H1 (cell line): ENCODE measurements around the gene IQSEC3. TPM values are rescaled to one million over a fixed set of nuclear protein-coding genes. Genes with fewer than 3 reads are reported as not detected.
A peak's percentile ranks its signal among the peaks of the same experiment; 100 is the strongest.

Experiments
- CBX5 ChIP-seq: fragments of 300-800, 300-1000 bp; sonication (generic); IDR thresholded peaks from 2 replicates; pipeline ENCODE4 v1.7.1; 2016; ENCODE audit warnings: antibody characterized with exemption, low read length, low read depth
- CHD1 ChIP-seq: IDR thresholded peaks from 2 replicates; pipeline ENCODE4 v1.6.1; 2012; ENCODE audit warnings: low read depth, low read length, improper control_type of control experiment
- GABPA ChIP-seq: IDR thresholded peaks from 2 replicates; pipeline ENCODE4 v1.6.1; 2011; ENCODE audit warnings: mild to moderate bottlenecking, low read length, moderate library complexity, borderline replicate concordance; ENCODE audit not compliant: insufficient read depth
- HDAC2 ChIP-seq, 2 experiments: fragments of 300-600 bp in 1 of 2; sonication (generic) in 1 of 2; IDR thresholded peaks; 2 replicates each; pipeline ENCODE4 v1.6.1; 2011 to 2012; ENCODE audit warnings: low read depth in 2 of 2, low read length in 2 of 2, mild to moderate bottlenecking in 2 of 2, moderate library complexity in 2 of 2, borderline replicate concordance in 1 of 2, inconsistent platforms in 1 of 2
- SIN3A ChIP-seq, 2 experiments: IDR thresholded peaks in 1 of 2; conservative IDR thresholded peaks in 1 of 2; 2 replicates each; pipeline ENCODE4 v1.6.1; 2011 to 2012; ENCODE audit warnings: low read length in 2 of 2, improper control_type of control experiment in 1 of 2, low read depth in 1 of 2, mild to moderate bottlenecking in 1 of 2
- polyA plus RNA-seq, 7 experiments: library from polyadenylated mRNA; depleted of rRNA in 3 of 7; stranded (reverse) in 5 of 7; unstranded in 2 of 7; fragments of >200 nt in 5 of 7; fragments of 200-250 nt in 2 of 7; gene quantifications; 1 replicate in 5 of 7; 2 replicates in 1 of 7; 4 replicates in 1 of 7; pipeline versions ENCODE4 v1.2.1 to v1.2.3, GENCODE V29; 2011 to 2013; ENCODE audit warnings: missing spikeins in 2 of 7, mixed read lengths in 2 of 7
- total RNA-seq: library from RNA; stranded (reverse); fragmentation: NEBNext Ultra II Directional; extraction: Animal tissue kit (Norgen Biotek cat#: 25700); gene quantifications from 2 replicates; pipeline ENCODE4 v1.2.1, GENCODE V29; 2021
- TF ChIP-seq, protein P1 (sequence below): fragments of 300-600 bp; sonication (generic); IDR thresholded peaks from 2 replicates; pipeline ENCODE4 v1.7.1; 2012; ENCODE audit warnings: low read length, moderate library complexity, mild to moderate bottlenecking, inconsistent platforms; ENCODE audit not compliant: insufficient replicate concordance
- TF ChIP-seq, protein P2 (sequence below): IDR thresholded peaks from 2 replicates; pipeline ENCODE4 v1.6.1; 2012; ENCODE audit warnings: inconsistent platforms

Gene IQSEC3
- total and polyA plus RNA-seq, 2 of the 8 experiments (the other 6 are each of a cell fraction or from before 2014, with no cell fraction given) = 1.2 to 3.1 TPM

DNA sequence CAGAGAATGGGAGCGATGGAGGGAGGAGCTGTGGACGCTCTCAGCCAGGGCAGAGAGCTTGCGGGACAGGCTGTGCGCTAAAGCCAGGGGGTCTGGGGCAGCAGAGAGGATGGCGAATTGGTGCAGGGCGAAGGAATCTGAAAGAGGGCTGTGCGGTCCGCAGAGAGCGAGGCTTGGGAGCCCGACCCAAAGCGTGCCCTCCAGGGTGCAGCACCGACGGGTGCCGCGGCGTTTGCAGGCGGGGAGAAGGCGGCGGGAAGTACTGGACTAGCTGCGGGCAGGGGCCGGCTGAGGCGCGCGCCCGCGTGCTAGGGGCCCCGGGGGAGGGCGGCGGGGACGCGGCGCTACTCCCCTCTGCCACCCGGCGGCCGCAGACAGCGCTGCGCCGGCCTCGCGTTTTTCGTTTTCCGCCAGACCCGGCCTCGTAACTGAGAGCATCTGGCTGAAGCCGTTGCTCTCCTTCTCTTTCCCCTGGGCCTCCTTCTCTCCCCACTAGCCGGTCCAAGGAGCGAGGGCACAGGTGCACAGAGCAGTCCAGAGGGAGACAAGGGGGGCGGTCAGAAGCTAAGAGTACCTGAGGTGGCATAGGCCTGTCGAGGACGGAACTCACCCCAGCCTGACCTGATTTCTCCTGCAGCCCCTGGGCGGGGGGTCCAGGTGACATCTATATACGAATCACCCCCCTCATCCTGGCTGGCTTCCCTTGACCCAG, 122.5 kb downstream of the IQSEC3 start (continued):
- TF ChIP-seq, protein P1, sequence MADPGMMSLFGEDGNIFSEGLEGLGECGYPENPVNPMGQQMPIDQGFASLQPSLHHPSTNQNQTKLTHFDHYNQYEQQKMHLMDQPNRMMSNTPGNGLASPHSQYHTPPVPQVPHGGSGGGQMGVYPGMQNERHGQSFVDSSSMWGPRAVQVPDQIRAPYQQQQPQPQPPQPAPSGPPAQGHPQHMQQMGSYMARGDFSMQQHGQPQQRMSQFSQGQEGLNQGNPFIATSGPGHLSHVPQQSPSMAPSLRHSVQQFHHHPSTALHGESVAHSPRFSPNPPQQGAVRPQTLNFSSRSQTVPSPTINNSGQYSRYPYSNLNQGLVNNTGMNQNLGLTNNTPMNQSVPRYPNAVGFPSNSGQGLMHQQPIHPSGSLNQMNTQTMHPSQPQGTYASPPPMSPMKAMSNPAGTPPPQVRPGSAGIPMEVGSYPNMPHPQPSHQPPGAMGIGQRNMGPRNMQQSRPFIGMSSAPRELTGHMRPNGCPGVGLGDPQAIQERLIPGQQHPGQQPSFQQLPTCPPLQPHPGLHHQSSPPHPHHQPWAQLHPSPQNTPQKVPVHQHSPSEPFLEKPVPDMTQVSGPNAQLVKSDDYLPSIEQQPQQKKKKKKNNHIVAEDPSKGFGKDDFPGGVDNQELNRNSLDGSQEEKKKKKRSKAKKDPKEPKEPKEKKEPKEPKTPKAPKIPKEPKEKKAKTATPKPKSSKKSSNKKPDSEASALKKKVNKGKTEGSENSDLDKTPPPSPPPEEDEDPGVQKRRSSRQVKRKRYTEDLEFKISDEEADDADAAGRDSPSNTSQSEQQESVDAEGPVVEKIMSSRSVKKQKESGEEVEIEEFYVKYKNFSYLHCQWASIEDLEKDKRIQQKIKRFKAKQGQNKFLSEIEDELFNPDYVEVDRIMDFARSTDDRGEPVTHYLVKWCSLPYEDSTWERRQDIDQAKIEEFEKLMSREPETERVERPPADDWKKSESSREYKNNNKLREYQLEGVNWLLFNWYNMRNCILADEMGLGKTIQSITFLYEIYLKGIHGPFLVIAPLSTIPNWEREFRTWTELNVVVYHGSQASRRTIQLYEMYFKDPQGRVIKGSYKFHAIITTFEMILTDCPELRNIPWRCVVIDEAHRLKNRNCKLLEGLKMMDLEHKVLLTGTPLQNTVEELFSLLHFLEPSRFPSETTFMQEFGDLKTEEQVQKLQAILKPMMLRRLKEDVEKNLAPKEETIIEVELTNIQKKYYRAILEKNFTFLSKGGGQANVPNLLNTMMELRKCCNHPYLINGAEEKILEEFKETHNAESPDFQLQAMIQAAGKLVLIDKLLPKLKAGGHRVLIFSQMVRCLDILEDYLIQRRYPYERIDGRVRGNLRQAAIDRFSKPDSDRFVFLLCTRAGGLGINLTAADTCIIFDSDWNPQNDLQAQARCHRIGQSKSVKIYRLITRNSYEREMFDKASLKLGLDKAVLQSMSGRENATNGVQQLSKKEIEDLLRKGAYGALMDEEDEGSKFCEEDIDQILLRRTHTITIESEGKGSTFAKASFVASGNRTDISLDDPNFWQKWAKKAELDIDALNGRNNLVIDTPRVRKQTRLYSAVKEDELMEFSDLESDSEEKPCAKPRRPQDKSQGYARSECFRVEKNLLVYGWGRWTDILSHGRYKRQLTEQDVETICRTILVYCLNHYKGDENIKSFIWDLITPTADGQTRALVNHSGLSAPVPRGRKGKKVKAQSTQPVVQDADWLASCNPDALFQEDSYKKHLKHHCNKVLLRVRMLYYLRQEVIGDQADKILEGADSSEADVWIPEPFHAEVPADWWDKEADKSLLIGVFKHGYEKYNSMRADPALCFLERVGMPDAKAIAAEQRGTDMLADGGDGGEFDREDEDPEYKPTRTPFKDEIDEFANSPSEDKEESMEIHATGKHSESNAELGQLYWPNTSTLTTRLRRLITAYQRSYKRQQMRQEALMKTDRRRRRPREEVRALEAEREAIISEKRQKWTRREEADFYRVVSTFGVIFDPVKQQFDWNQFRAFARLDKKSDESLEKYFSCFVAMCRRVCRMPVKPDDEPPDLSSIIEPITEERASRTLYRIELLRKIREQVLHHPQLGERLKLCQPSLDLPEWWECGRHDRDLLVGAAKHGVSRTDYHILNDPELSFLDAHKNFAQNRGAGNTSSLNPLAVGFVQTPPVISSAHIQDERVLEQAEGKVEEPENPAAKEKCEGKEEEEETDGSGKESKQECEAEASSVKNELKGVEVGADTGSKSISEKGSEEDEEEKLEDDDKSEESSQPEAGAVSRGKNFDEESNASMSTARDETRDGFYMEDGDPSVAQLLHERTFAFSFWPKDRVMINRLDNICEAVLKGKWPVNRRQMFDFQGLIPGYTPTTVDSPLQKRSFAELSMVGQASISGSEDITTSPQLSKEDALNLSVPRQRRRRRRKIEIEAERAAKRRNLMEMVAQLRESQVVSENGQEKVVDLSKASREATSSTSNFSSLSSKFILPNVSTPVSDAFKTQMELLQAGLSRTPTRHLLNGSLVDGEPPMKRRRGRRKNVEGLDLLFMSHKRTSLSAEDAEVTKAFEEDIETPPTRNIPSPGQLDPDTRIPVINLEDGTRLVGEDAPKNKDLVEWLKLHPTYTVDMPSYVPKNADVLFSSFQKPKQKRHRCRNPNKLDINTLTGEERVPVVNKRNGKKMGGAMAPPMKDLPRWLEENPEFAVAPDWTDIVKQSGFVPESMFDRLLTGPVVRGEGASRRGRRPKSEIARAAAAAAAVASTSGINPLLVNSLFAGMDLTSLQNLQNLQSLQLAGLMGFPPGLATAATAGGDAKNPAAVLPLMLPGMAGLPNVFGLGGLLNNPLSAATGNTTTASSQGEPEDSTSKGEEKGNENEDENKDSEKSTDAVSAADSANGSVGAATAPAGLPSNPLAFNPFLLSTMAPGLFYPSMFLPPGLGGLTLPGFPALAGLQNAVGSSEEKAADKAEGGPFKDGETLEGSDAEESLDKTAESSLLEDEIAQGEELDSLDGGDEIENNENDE = no peak
- TF ChIP-seq GABPA (0 out of 2 replicates have a peak, but pooled peaks have one; percentile 63), HDAC2 (IDR thresholded peaks at IDR 0.05; ENCODE audit: borderline replicate concordance in 1 of 2, low read depth in 2 of 2, low read length in 2 of 2) (no peak), SIN3A (conservative IDR thresholded peaks at IDR 0.05 in 1 of 2, IDR thresholded peaks at IDR 0.05 in 1 of 2; ENCODE audit: low read depth in 1 of 2, low read length in 2 of 2) (no peak), CHD1 (no peak), CBX5 (no peak)
- TF ChIP-seq, protein P2, sequence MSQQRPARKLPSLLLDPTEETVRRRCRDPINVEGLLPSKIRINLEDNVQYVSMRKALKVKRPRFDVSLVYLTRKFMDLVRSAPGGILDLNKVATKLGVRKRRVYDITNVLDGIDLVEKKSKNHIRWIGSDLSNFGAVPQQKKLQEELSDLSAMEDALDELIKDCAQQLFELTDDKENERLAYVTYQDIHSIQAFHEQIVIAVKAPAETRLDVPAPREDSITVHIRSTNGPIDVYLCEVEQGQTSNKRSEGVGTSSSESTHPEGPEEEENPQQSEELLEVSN = peak; percentile 63
